Skeletal muscle satellite cell (primary cell): ENCODE data around the gene TDP1.
A peak's percentile ranks its signal among the peaks of the same experiment; 100 is the strongest.

ENCODE experiments used
- H3K27me3 ChIP-seq: 2 replicates; pipeline ENCODE4 v1.7.0; 2013; ENCODE audit warnings: low read length; ENCODE audit not compliant: control insufficient read depth, insufficient read depth
- H3K36me3 ChIP-seq: 2 replicates; pipeline ENCODE4 v1.7.0; 2013; ENCODE audit warnings: mild to moderate bottlenecking, control low read depth, low read length; ENCODE audit not compliant: insufficient read depth
- H3K4me1 ChIP-seq: 2 replicates; pipeline ENCODE4 v1.7.0; 2013; ENCODE audit warnings: low read length; ENCODE audit not compliant: control insufficient read depth, insufficient read depth
- H3K4me2 ChIP-seq: 2 replicates; pipeline ENCODE4 v1.7.0; 2013; ENCODE audit warnings: mild to moderate bottlenecking, low read length
- H3K4me3 ChIP-seq: 2 replicates; pipeline ENCODE4 v1.7.0; 2013; ENCODE audit warnings: low read length
- H3K9ac ChIP-seq: 2 replicates; pipeline ENCODE4 v1.7.0; 2013; ENCODE audit warnings: mild to moderate bottlenecking, low read depth, low read length, moderate library complexity
- H3K9me3 ChIP-seq: replicated peaks from 2 replicates; pipeline ENCODE4 v1.7.0; 2013; ENCODE audit warnings: mild to moderate bottlenecking, control low read depth, low read length

The TDP1 gene

GRCh38 chr14:89952576-89952975 is 3.2 kb upstream of the TDP1 start:
- Histone ChIP-seq H3K4me2 (no peak overlapping the region), H3K36me3 (peaks cover 5% of the 10 kb centered on the region), H3K4me1 (peaks cover 17% of the 10 kb centered on the region), H3K9me3 (no peaks in the 10 kb centered on the region), H3K4me3 (no peak overlapping the region), H3K9ac (no peak overlapping the region), H3K27me3 (no peaks in the 10 kb centered on the region)

GRCh38 chr14:89953602-89954001 is 2.1 kb upstream of the TDP1 start:
- peak overlapping the region; percentile 85 for H3K9ac ChIP-seq
- H3K36me3 ChIP-seq: peaks cover 13% of the 10 kb centered on the region
- H3K27me3 ChIP-seq: no peaks in the 10 kb centered on the region
- peaks cover 22% of the 10 kb centered on the region for H3K4me1 ChIP-seq
- peak overlapping the region; percentile 74 for H3K4me3 ChIP-seq
- no peaks in the 10 kb centered on the region for H3K9me3 ChIP-seq
- H3K4me2 ChIP-seq: peak overlapping the region; percentile 88

- H3K9ac ChIP-seq: peak within 1 kb of the TSS; percentile 95
- H3K27me3 ChIP-seq: no peaks in the 10 kb centered on the region
- H3K4me2 ChIP-seq: peak within 1 kb of the TSS; percentile 92
- H3K4me1 ChIP-seq: peaks cover 22% of the 10 kb centered on the region
- peak within 1 kb of the TSS; percentile 92 for H3K4me3 ChIP-seq
- H3K9me3 ChIP-seq: no peaks in the 10 kb centered on the region
- H3K36me3 ChIP-seq: peaks cover 18% of the 10 kb centered on the region
Measured at GRCh38 chr14:89954070-89955021, 1.4 kb upstream of the TDP1 start, which contains the start of gene EFCAB11. TSS of gene EFCAB11 (minus strand) at chr14:89954730. CDS start at chr14:89954660, 70 bp downstream.

GRCh38 chr14:89955022-89955744 is 544 bp upstream of the TDP1 start:
- Histone ChIP-seq H3K4me1 (peaks cover 22% of the 10 kb centered on the region), H3K4me2 (peak overlapping the region; percentile 92), H3K36me3 (peaks cover 18% of the 10 kb centered on the region), H3K9me3 (no peaks in the 10 kb centered on the region), H3K27me3 (no peaks in the 10 kb centered on the region), H3K9ac (peak overlapping the region; percentile 95), H3K4me3 (peak overlapping the region; percentile 92)

- Histone ChIP-seq H3K36me3 (peaks cover 18% of the 10 kb centered on the region), H3K4me2 (peak overlapping the region; percentile 92), H3K9ac (peak overlapping the region; percentile 95), H3K27me3 (no peaks in the 10 kb centered on the region), H3K9me3 (no peaks in the 10 kb centered on the region), H3K4me1 (peaks cover 22% of the 10 kb centered on the region), H3K4me3 (peak overlapping the region; percentile 92)
Measured at GRCh38 chr14:89956661-89957009, 908 bp downstream of the TDP1 start.

GRCh38 chr14:89957376-89957775 is 1.6 kb downstream of the TDP1 start:
- no peaks in the 10 kb centered on the region for H3K9me3 ChIP-seq
- H3K4me2 ChIP-seq: peak overlapping the region; percentile 92
- H3K36me3 ChIP-seq: peaks cover 18% of the 10 kb centered on the region
- peaks cover 22% of the 10 kb centered on the region for H3K4me1 ChIP-seq
- peak overlapping the region; percentile 95 for H3K9ac ChIP-seq
- no peaks in the 10 kb centered on the region for H3K27me3 ChIP-seq
- peak overlapping the region; percentile 92 for H3K4me3 ChIP-seq

- H3K4me2 ChIP-seq: no peak overlapping the region
- no peaks in the 10 kb centered on the region for H3K27me3 ChIP-seq
- no peak overlapping the region for H3K9ac ChIP-seq
- peaks cover 20% of the 10 kb centered on the region for H3K36me3 ChIP-seq
- no peaks in the 10 kb centered on the region for H3K9me3 ChIP-seq
- H3K4me3 ChIP-seq: no peak overlapping the region
- H3K4me1 ChIP-seq: peaks cover 22% of the 10 kb centered on the region
Measured at GRCh38 chr14:89957791-89958190, 2.1 kb downstream of the TDP1 start.

- no peaks in the 10 kb centered on the region for H3K9me3 ChIP-seq
- H3K4me2 ChIP-seq: no peak overlapping the region
- H3K9ac ChIP-seq: no peak overlapping the region
- H3K27me3 ChIP-seq: no peaks in the 10 kb centered on the region
- peaks cover 15% of the 10 kb centered on the region for H3K4me1 ChIP-seq
- peaks cover 32% of the 10 kb centered on the region for H3K36me3 ChIP-seq
- no peak overlapping the region for H3K4me3 ChIP-seq
Measured at GRCh38 chr14:89958966-89959365, 3.2 kb downstream of the TDP1 start.

- Histone ChIP-seq H3K4me1 (peaks cover 15% of the 10 kb centered on the region), H3K27me3 (no peaks in the 10 kb centered on the region), H3K9me3 (no peaks in the 10 kb centered on the region), H3K9ac (no peak overlapping the region), H3K4me3 (no peak overlapping the region), H3K4me2 (no peak overlapping the region), H3K36me3 (peaks cover 38% of the 10 kb centered on the region)
Measured at GRCh38 chr14:89959853-89960445, 4.2 kb downstream of the TDP1 start.

GRCh38 chr14:89960914-89961313 is 5.2 kb downstream of the TDP1 start:
- H3K9ac ChIP-seq: no peak overlapping the region
- H3K4me1 ChIP-seq: peaks cover 15% of the 10 kb centered on the region
- no peak overlapping the region for H3K4me3 ChIP-seq
- H3K4me2 ChIP-seq: no peak overlapping the region
- H3K36me3 ChIP-seq: peaks cover 39% of the 10 kb centered on the region
- H3K9me3 ChIP-seq: no peaks in the 10 kb centered on the region
- H3K27me3 ChIP-seq: no peaks in the 10 kb centered on the region

- Histone ChIP-seq H3K9me3 (no peaks in the 10 kb centered on the region), H3K4me3 (no peak overlapping the region), H3K4me1 (no peaks in the 10 kb centered on the region), H3K27me3 (no peaks in the 10 kb centered on the region), H3K36me3 (peaks cover 41% of the 10 kb centered on the region), H3K9ac (no peak overlapping the region), H3K4me2 (no peak overlapping the region)
Measured at GRCh38 chr14:89963288-89963978, 7.7 kb downstream of the TDP1 start.
